K562 (cell line): ENCODE data around the gene PPM1M. TPM values are rescaled to one million over a fixed set of nuclear protein-coding genes. Genes with fewer than 3 reads are reported as not detected.

ENCODE experiments used
- ADNP ChIP-seq: fragments of 200-800 bp; sonication (Bioruptor generic); IDR thresholded peaks from 2 replicates; pipeline ENCODE4 v1.6.1; 2016; ENCODE audit warnings: missing genetic modification characterization, missing compliant biosample characterization
- CCAR2 ChIP-seq: fragments of 200-400 bp; formaldehyde crosslinking; IDR thresholded peaks from 2 replicates; pipeline ENCODE4 v1.6.1; 2017; ENCODE audit warnings: mild to moderate bottlenecking, low read depth, low read length
- CHCHD3 ChIP-seq: fragments of 250-450 bp; sonication (Bioruptor Pico); IDR thresholded peaks from 2 replicates; pipeline ENCODE4 v2.1.2; 2022; ENCODE audit warnings: mild to moderate bottlenecking
- CHD1 ChIP-seq: fragments of 200-600 bp; sonication (generic); IDR thresholded peaks from one replicate; pipeline ENCODE4 v1.6.1; 2012; ENCODE audit warnings: mild to moderate bottlenecking, moderate library complexity, low read length, inconsistent platforms
- CHD2 ChIP-seq: IDR thresholded peaks from 2 replicates; pipeline ENCODE4 v1.6.1; 2011; ENCODE audit warnings: low read depth, low read length
- E2F4 ChIP-seq: sonication (generic); formaldehyde crosslinking; IDR thresholded peaks from 2 replicates; pipeline ENCODE4 v1.8.0; 2022; ENCODE audit warnings: mild to moderate bottlenecking, low read depth, missing genetic modification reagents
- HMGN3 ChIP-seq: IDR thresholded peaks from 2 replicates; pipeline ENCODE4 v1.6.1; 2011; ENCODE audit warnings: borderline replicate concordance, low read depth, mild to moderate bottlenecking, mixed read lengths, low read length; ENCODE audit not compliant: insufficient read length; ENCODE audit errors: extremely low read depth
- NFE2L1 ChIP-seq: fragments of 450-650 bp; IDR thresholded peaks from 2 replicates; pipeline ENCODE4 v1.6.1; 2016; ENCODE audit warnings: missing genetic modification characterization, low read depth, mild to moderate bottlenecking, missing compliant biosample characterization, moderate library complexity, borderline replicate concordance
- NFXL1 ChIP-seq: fragments of 450-650 bp; formaldehyde crosslinking; IDR thresholded peaks from 2 replicates; pipeline ENCODE4 v1.4.0; 2021; ENCODE audit warnings: mild to moderate bottlenecking
- NR1H2 ChIP-seq: sonication (generic); formaldehyde crosslinking; IDR thresholded peaks from 2 replicates; pipeline ENCODE4 v1.4.0; 2020; ENCODE audit warnings: mild to moderate bottlenecking, missing genetic modification reagents
- PPARD ChIP-seq: fragments of 250-450 bp; sonication (Bioruptor Pico); IDR thresholded peaks from 2 replicates; pipeline ENCODE4 v1.8.0; 2022; ENCODE audit warnings: inconsistent platforms, mild to moderate bottlenecking, moderate library complexity
- RBM39 ChIP-seq: fragments of 200-400 bp; formaldehyde crosslinking; optimal IDR thresholded peaks from 2 replicates; pipeline ENCODE3; 2018; ENCODE audit warnings: low read depth, low read length
- SRF ChIP-seq, 2 experiments: fragments of 250-450, 450-650 bp in 1 of 2; sonication (Bioruptor Pico) in 1 of 2; sonication (generic) in 1 of 2; formaldehyde crosslinking; IDR thresholded peaks; 2 replicates each; pipeline versions ENCODE4 v1.5.0 to v1.5.1; 2020 to 2022; ENCODE audit warnings: mild to moderate bottlenecking in 1 of 2, missing genetic modification reagents in 1 of 2
- SRSF1 ChIP-seq: fragments of 200-400 bp; formaldehyde crosslinking; IDR thresholded peaks from 2 replicates; pipeline ENCODE4 v1.6.1; 2017; ENCODE audit warnings: mild to moderate bottlenecking, low read depth, low read length, moderate library complexity
- XRCC5 ChIP-seq: fragments of 200-400 bp; formaldehyde crosslinking; IDR thresholded peaks from 2 replicates; pipeline ENCODE4 v1.6.1; 2017; ENCODE audit warnings: low read depth, mild to moderate bottlenecking, low read length
- ZNF274 ChIP-seq: IDR thresholded peaks from 2 replicates; pipeline ENCODE4 v1.6.1; 2011; ENCODE audit warnings: low read depth, mild to moderate bottlenecking, low read length, moderate library complexity, borderline replicate concordance
- polyA plus RNA-seq, 8 experiments: library from polyadenylated mRNA; depleted of rRNA in 4 of 8; stranded (reverse) in 5 of 8; unstranded in 3 of 8; fragments of >200 nt; fragmentation: Nextera tagmentation in 2 of 8; fragmentation: Illumina TruSeq in 1 of 8; extraction: Ambion mirVana in 2 of 8; extraction: Trizol in 1 of 8; gene quantifications; 2 replicates each; pipeline versions ENCODE4 v1.2.1 to v1.2.3, GENCODE V29; 2011 to 2014; ENCODE audit warnings: inconsistent platforms in 1 of 8, missing spikeins in 1 of 8
- total RNA-seq, 7 experiments: library from RNA; depleted of rRNA in 6 of 7; stranded (reverse); fragments of >200 nt in 6 of 7; fragmentation: Illumina TruSeq in 2 of 7; extraction: Trizol in 2 of 7; gene quantifications; 2 replicates each; pipeline versions ENCODE4 v1.2.1 to v1.2.3, GENCODE V29; 2011 to 2021; ENCODE audit warnings: low replicate concordance in 1 of 7
- TF ChIP-seq, protein P1 (sequence below): fragments of 450-650 bp; IDR thresholded peaks from 2 replicates; pipeline ENCODE4 v1.6.1; 2016; ENCODE audit warnings: mild to moderate bottlenecking, moderate library complexity

Gene PPM1M
- total and polyA plus RNA-seq, 9 of the 15 experiments (the other 6 are each of a cell fraction or from before 2014, with no cell fraction given): 1.4 to 9.2 (median 4.4) TPM

DNA sequence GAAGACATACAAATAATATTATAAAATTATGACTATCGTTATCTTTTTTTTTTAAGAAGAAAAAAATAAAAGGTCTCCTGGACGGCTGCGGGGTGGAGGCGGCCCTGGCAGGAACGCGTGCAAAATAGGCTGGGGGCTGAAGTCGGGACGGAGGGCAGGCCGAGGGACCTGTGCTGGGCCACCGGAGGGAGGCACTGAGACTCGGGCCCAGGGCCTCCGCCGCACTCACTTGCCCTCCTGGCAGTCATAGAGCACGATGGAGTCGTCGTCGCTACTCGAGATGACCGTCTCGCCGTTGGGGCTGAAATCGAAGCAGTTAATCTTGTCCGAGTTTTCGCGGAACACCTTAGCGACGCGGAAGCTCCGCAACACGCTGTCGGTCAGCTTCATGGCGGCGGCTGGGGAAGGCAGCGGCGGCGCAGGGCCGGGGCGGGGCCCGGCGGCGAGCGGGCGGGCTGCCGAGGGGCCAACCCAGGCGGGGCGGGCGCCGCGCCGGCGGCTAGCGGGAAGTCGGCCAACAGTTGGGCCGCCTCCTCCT, 32.5 kb downstream of the PPM1M start (continued):
- TF ChIP-seq E2F4 (CRISPR knock-in tag) (no peak), ADNP (no peak), CHD2 (no peak), NFXL1 (no peak), HMGN3 (peak; percentile 6), NFE2L1 (tag) (no peak), SRF (CRISPR knock-in tag; IDR thresholded peaks at IDR 0.05) (0 out of 4 replicates have a peak, but pooled peaks of 1 of the 2 experiments have one; percentile 36), CHCHD3 (CRISPR knock-in tag) (no peak), XRCC5 (0 out of 2 replicates have a peak, but pooled peaks have one; percentile 7), PPARD (CRISPR knock-in tag) (no peak), SRSF1 (no peak), RBM39 (no peak), CHD1 (peak; percentile 90), NR1H2 (no peak), CCAR2 (no peak), ZNF274 (no peak)
- TF ChIP-seq, protein P1, sequence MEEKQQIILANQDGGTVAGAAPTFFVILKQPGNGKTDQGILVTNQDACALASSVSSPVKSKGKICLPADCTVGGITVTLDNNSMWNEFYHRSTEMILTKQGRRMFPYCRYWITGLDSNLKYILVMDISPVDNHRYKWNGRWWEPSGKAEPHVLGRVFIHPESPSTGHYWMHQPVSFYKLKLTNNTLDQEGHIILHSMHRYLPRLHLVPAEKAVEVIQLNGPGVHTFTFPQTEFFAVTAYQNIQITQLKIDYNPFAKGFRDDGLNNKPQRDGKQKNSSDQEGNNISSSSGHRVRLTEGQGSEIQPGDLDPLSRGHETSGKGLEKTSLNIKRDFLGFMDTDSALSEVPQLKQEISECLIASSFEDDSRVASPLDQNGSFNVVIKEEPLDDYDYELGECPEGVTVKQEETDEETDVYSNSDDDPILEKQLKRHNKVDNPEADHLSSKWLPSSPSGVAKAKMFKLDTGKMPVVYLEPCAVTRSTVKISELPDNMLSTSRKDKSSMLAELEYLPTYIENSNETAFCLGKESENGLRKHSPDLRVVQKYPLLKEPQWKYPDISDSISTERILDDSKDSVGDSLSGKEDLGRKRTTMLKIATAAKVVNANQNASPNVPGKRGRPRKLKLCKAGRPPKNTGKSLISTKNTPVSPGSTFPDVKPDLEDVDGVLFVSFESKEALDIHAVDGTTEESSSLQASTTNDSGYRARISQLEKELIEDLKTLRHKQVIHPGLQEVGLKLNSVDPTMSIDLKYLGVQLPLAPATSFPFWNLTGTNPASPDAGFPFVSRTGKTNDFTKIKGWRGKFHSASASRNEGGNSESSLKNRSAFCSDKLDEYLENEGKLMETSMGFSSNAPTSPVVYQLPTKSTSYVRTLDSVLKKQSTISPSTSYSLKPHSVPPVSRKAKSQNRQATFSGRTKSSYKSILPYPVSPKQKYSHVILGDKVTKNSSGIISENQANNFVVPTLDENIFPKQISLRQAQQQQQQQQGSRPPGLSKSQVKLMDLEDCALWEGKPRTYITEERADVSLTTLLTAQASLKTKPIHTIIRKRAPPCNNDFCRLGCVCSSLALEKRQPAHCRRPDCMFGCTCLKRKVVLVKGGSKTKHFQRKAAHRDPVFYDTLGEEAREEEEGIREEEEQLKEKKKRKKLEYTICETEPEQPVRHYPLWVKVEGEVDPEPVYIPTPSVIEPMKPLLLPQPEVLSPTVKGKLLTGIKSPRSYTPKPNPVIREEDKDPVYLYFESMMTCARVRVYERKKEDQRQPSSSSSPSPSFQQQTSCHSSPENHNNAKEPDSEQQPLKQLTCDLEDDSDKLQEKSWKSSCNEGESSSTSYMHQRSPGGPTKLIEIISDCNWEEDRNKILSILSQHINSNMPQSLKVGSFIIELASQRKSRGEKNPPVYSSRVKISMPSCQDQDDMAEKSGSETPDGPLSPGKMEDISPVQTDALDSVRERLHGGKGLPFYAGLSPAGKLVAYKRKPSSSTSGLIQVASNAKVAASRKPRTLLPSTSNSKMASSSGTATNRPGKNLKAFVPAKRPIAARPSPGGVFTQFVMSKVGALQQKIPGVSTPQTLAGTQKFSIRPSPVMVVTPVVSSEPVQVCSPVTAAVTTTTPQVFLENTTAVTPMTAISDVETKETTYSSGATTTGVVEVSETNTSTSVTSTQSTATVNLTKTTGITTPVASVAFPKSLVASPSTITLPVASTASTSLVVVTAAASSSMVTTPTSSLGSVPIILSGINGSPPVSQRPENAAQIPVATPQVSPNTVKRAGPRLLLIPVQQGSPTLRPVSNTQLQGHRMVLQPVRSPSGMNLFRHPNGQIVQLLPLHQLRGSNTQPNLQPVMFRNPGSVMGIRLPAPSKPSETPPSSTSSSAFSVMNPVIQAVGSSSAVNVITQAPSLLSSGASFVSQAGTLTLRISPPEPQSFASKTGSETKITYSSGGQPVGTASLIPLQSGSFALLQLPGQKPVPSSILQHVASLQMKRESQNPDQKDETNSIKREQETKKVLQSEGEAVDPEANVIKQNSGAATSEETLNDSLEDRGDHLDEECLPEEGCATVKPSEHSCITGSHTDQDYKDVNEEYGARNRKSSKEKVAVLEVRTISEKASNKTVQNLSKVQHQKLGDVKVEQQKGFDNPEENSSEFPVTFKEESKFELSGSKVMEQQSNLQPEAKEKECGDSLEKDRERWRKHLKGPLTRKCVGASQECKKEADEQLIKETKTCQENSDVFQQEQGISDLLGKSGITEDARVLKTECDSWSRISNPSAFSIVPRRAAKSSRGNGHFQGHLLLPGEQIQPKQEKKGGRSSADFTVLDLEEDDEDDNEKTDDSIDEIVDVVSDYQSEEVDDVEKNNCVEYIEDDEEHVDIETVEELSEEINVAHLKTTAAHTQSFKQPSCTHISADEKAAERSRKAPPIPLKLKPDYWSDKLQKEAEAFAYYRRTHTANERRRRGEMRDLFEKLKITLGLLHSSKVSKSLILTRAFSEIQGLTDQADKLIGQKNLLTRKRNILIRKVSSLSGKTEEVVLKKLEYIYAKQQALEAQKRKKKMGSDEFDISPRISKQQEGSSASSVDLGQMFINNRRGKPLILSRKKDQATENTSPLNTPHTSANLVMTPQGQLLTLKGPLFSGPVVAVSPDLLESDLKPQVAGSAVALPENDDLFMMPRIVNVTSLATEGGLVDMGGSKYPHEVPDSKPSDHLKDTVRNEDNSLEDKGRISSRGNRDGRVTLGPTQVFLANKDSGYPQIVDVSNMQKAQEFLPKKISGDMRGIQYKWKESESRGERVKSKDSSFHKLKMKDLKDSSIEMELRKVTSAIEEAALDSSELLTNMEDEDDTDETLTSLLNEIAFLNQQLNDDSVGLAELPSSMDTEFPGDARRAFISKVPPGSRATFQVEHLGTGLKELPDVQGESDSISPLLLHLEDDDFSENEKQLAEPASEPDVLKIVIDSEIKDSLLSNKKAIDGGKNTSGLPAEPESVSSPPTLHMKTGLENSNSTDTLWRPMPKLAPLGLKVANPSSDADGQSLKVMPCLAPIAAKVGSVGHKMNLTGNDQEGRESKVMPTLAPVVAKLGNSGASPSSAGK: 0 out of 2 replicates have a peak, but pooled peaks have one; percentile 23
